HG02943 (cell line): Measurements from ENCODE around the gene CFAP221.

Source experiments
- ATAC-seq: cut with Tn5 transposase; IDR thresholded peaks from one replicate; pipeline ENCODE4 v1.9.1; 2021; ENCODE audit warnings: mild to moderate bottlenecking, low read depth, moderate library complexity; ENCODE audit not compliant: unreplicated experiment

The CFAP221 gene

GRCh38 chr2:119638685-119639554, 94.7 kb downstream of the CFAP221 start:
- no peak for ATAC-seq

GRCh38 chr2:119641562-119642258, 97.5 kb downstream of the CFAP221 start:
- peak; percentile 86 for ATAC-seq

- ATAC-seq: no peak
These were observed 99.9 kb downstream of the CFAP221 start for GRCh38 chr2:119644186-119644585.

- ATAC-seq: no peak
These were observed 101.1 kb downstream of the CFAP221 start for GRCh38 chr2:119645173-119645855.

GRCh38 chr2:119646149-119646548, 101.9 kb downstream of the CFAP221 start:
- ATAC-seq: no peak

GRCh38 chr2:119647440-119648169, 103.4 kb downstream of the CFAP221 start:
- ATAC-seq: peak; percentile 93

GRCh38 chr2:119649364-119649917, 105.2 kb downstream of the CFAP221 start:
- ATAC-seq: no peak

GRCh38 chr2:119650206-119650605, 106.0 kb downstream of the CFAP221 start:
- ATAC-seq: no peak

- no peak for ATAC-seq
These were observed 106.7 kb downstream of the CFAP221 start for GRCh38 chr2:119650846-119651370.

- ATAC-seq: no peak
These were observed 113.4 kb downstream of the CFAP221 start for GRCh38 chr2:119657466-119658145.

- ATAC-seq: no peak
These were observed 115.5 kb downstream of the CFAP221 start for GRCh38 chr2:119659601-119660342.

GRCh38 chr2:119660343-119660658, 116.1 kb downstream of the CFAP221 start:
- ATAC-seq: no peak

GRCh38 chr2:119662297-119662696, 118.0 kb downstream of the CFAP221 start:
- no peak for ATAC-seq

- no peak for ATAC-seq
These were observed 124.3 kb downstream of the CFAP221 start for GRCh38 chr2:119668546-119668945.

- no peak for ATAC-seq
These were observed 126.8 kb downstream of the CFAP221 start for GRCh38 chr2:119671016-119671415.

GRCh38 chr2:119671752-119672151, 127.5 kb downstream of the CFAP221 start:
- no peak for ATAC-seq

- no peak for ATAC-seq
These were observed 128.1 kb downstream of the CFAP221 start for GRCh38 chr2:119672161-119672862.

GRCh38 chr2:119673796-119674195, 129.5 kb downstream of the CFAP221 start:
- ATAC-seq: no peak
